ENCODE data around the gene KRT7. TPM values are rescaled to one million over a fixed set of nuclear protein-coding genes. Genes with fewer than 3 reads are reported as not detected.
A peak's percentile ranks its signal among the peaks of the same experiment; 100 is the strongest.

The KRT7 gene
- 18.8 TPM for total RNA-seq

- no peak for DNase-seq (ENCODE audit: low spot score)
Observed at GRCh38 chr12:52232674-52233461, at the start of gene KRT7. Gene KRT7, plus strand, starts transcription at chr12:52233243. Its CDS starts 54 bp downstream, at chr12:52233297.

GRCh38 chr12:52183544-52183910 is 49.5 kb upstream of the KRT7 start:
- ATAC-seq (no peak), DNase-seq (ENCODE audit: low spot score) (no peak)

More at GRCh38 chr12:52232674-52233461, at the start of gene KRT7:
- peak; percentile 49 for ATAC-seq

GRCh38 chr12:52183971-52184370 is 49.1 kb upstream of the KRT7 start:
- DNase-seq (ENCODE audit: low spot score) (no peak), ATAC-seq (no peak)

GRCh38 chr12:52184813-52185212 is 48.2 kb upstream of the KRT7 start:
- no peak for ATAC-seq
- no peak for DNase-seq (ENCODE audit: low spot score)

GRCh38 chr12:52185400-52185967 is 47.6 kb upstream of the KRT7 start:
- DNase-seq (ENCODE audit: low spot score) = no peak
- ATAC-seq = no peak

- ATAC-seq (no peak), DNase-seq (ENCODE audit: low spot score) (no peak)
Observed at GRCh38 chr12:52186118-52186840, 46.8 kb upstream of the KRT7 start.

GRCh38 chr12:52187206-52187605 is 45.8 kb upstream of the KRT7 start:
- no peak for DNase-seq (ENCODE audit: low spot score)
- ATAC-seq = no peak

- no peak for ATAC-seq
- no peak for DNase-seq (ENCODE audit: low spot score)
Observed at GRCh38 chr12:52187640-52188039, 45.4 kb upstream of the KRT7 start.

GRCh38 chr12:52188658-52189057 is 44.4 kb upstream of the KRT7 start:
- ATAC-seq = no peak
- no peak for DNase-seq (ENCODE audit: low spot score)

GRCh38 chr12:52189376-52190174 is 43.5 kb upstream of the KRT7 start:
- DNase-seq (ENCODE audit: low spot score) (no peak), ATAC-seq (no peak)

GRCh38 chr12:52190860-52191729 is 41.9 kb upstream of the KRT7 start:
- DNase-seq (ENCODE audit: low spot score) = no peak
- peak; percentile 9 for ATAC-seq

- ATAC-seq = peak; percentile 81
Observed at GRCh38 chr12:52191841-52192791, 40.9 kb upstream of the KRT7 start, which contains the start of gene KRT80. Gene KRT80, minus strand, starts transcription at chr12:52192014. Its CDS starts 112 bp downstream, at chr12:52191902.

GRCh38 chr12:52193532-52193931 is 39.5 kb upstream of the KRT7 start:
- ATAC-seq = no peak
- no peak for DNase-seq (ENCODE audit: low spot score)

More at GRCh38 chr12:52191841-52192791, 40.9 kb upstream of the KRT7 start, which contains the start of gene KRT80:
- DNase-seq (ENCODE audit: low spot score) = peak; percentile 75

- DNase-seq (ENCODE audit: low spot score) (no peak), ATAC-seq (no peak)
Observed at GRCh38 chr12:52193991-52194390, 39.1 kb upstream of the KRT7 start.

GRCh38 chr12:52195065-52195730 is 37.8 kb upstream of the KRT7 start:
- no peak for DNase-seq (ENCODE audit: low spot score)
- no peak for ATAC-seq

GRCh38 chr12:52197371-52198231 is 35.4 kb upstream of the KRT7 start:
- DNase-seq (ENCODE audit: low spot score) (no peak), ATAC-seq (peak; percentile 28)

Data from left lobe of liver (tissue), 2 donors.